ENCODE data around the gene ZMYM5. TPM values are rescaled to one million over a fixed set of nuclear protein-coding genes. Genes with fewer than 3 reads are reported as not detected.

Gene ZMYM5
- total RNA-seq, 1 donor from 2014 or later: 11.7 TPM

Other genes with a start within 250 kb of the ZMYM5 start
- gene MPHOSPH8, start 230.0 kb downstream of the ZMYM5 start, total RNA-seq: 12.4 and 26.7 TPM in 2 replicates
- 55.3 and 62.3 TPM in 2 replicates for gene PSPC1, start 80.7 kb downstream of the ZMYM5 start, total RNA-seq
- gene ZMYM2, start 95.1 kb upstream of the ZMYM5 start, total RNA-seq: 29.8 and 54.0 TPM in 2 replicates

Measured in glomerular endothelial cell (primary cell).